ENCODE measurements around the gene CEP131. TPM values are rescaled to one million over a fixed set of nuclear protein-coding genes. Genes with fewer than 3 reads are reported as not detected.
A peak's percentile ranks its signal among the peaks of the same experiment; 100 is the strongest.

Gene CEP131
- total and polyA plus RNA-seq, 4 donors: 5.0 to 86.6 (median 9.0) TPM

GRCh38 chr17:81243333-81243664 is 20.5 kb upstream of the CEP131 start:
- DNase-seq (no peak), ATAC-seq (ENCODE audit: low FRiP score) (no peak)
- Histone ChIP-seq H3K27me3 (ENCODE audit: control insufficient read depth in 1 of 2, insufficient read depth in 2 of 2, low read length in 1 of 2) (no peaks in the 10 kb centered on the region), H3K4me1 (ENCODE audit: control insufficient read depth in 1 of 2, insufficient read depth in 2 of 2, low read length in 2 of 2) (no peaks in the 10 kb centered on the region), H3K27ac (ENCODE audit: low read depth in 1 of 2, low read length in 2 of 2) (no peak overlapping the region), H3K4me3 (ENCODE audit: low read length in 2 of 2) (no peak overlapping the region), H3K9me3 (ENCODE audit: control insufficient read depth, low read length) (no peaks in the 10 kb centered on the region), H3K36me3 (ENCODE audit: control insufficient read depth in 1 of 2, insufficient read depth in 2 of 2, low read length in 1 of 2) (no peaks in the 10 kb centered on the region)
- 73 to 78% methylated on average over 10 of the region's 10 CpGs for WGBS, 2 donors
- intact Hi-C loops (cut with DNase I): no loop called here

- intact Hi-C loops (cut with DNase I): no loop called here
- 75 to 77% methylated on average over 32 of the region's 33 CpGs for WGBS, 2 donors
These were observed 19.9 kb upstream of the CEP131 start for GRCh38 chr17:81242421-81243332.

GRCh38 chr17:81241648-81242420 is 19.1 kb upstream of the CEP131 start:
- 41 to 44% methylated on average over 26 of the region's 26 CpGs for WGBS, 2 donors
- no peaks in the 10 kb centered on the region for H3K27me3 ChIP-seq (ENCODE audit: control insufficient read depth in 1 of 2, insufficient read depth in 2 of 2, low read length in 1 of 2)
- H3K4me3 ChIP-seq (ENCODE audit: low read length in 2 of 2): no peak overlapping the region
- H3K36me3 ChIP-seq (ENCODE audit: control insufficient read depth in 1 of 2, insufficient read depth in 2 of 2, low read length in 1 of 2): no peaks in the 10 kb centered on the region
- no peak for ATAC-seq (ENCODE audit: low FRiP score)
- no peak overlapping the region for H3K27ac ChIP-seq (ENCODE audit: low read depth in 1 of 2, low read length in 2 of 2)
- no peaks in the 10 kb centered on the region for H3K9me3 ChIP-seq (ENCODE audit: control insufficient read depth, low read length)
- H3K4me1 ChIP-seq (ENCODE audit: control insufficient read depth in 1 of 2, insufficient read depth in 2 of 2, low read length in 2 of 2): no peaks in the 10 kb centered on the region
- intact Hi-C loops (cut with DNase I): loop anchor here in 1 of 2 donors (1.0 kb wide), 1 partner anchor 100 kb away; no protein-coding TSS in a partner anchor
- peak in 1 of 2 donors; percentile 88 for DNase-seq

More at GRCh38 chr17:81242421-81243332, 19.9 kb upstream of the CEP131 start:
- Histone ChIP-seq H3K4me3 (ENCODE audit: low read length in 2 of 2) (no peak overlapping the region), H3K36me3 (ENCODE audit: control insufficient read depth in 1 of 2, insufficient read depth in 2 of 2, low read length in 1 of 2) (no peaks in the 10 kb centered on the region), H3K9me3 (ENCODE audit: control insufficient read depth, low read length) (no peaks in the 10 kb centered on the region), H3K4me1 (ENCODE audit: control insufficient read depth in 1 of 2, insufficient read depth in 2 of 2, low read length in 2 of 2) (no peaks in the 10 kb centered on the region), H3K27me3 (ENCODE audit: control insufficient read depth in 1 of 2, insufficient read depth in 2 of 2, low read length in 1 of 2) (no peaks in the 10 kb centered on the region), H3K27ac (ENCODE audit: low read depth in 1 of 2, low read length in 2 of 2) (no peak overlapping the region)
- ATAC-seq (ENCODE audit: low FRiP score) (no peak), DNase-seq (no peak)

- DNase-seq (no peak), ATAC-seq (ENCODE audit: low FRiP score) (no peak)
- no peaks in the 10 kb centered on the region for H3K9me3 ChIP-seq (ENCODE audit: control insufficient read depth, low read length)
- 86 to 90% methylated on average over 10 of the region's 10 CpGs for WGBS, 2 donors
- intact Hi-C loops (cut with DNase I): loop anchor here in 1 of 2 donors (1.0 kb wide), 1 partner anchor 99 kb away; no protein-coding TSS in a partner anchor
- no peaks in the 10 kb centered on the region for H3K4me1 ChIP-seq (ENCODE audit: control insufficient read depth in 1 of 2, insufficient read depth in 2 of 2, low read length in 2 of 2)
- H3K27me3 ChIP-seq (ENCODE audit: control insufficient read depth in 1 of 2, insufficient read depth in 2 of 2, low read length in 1 of 2): no peaks in the 10 kb centered on the region
- H3K4me3 ChIP-seq (ENCODE audit: low read length in 2 of 2): no peak overlapping the region
- no peaks in the 10 kb centered on the region for H3K36me3 ChIP-seq (ENCODE audit: control insufficient read depth in 1 of 2, insufficient read depth in 2 of 2, low read length in 1 of 2)
- no peak overlapping the region for H3K27ac ChIP-seq (ENCODE audit: low read depth in 1 of 2, low read length in 2 of 2)
These were observed 18.4 kb upstream of the CEP131 start for GRCh38 chr17:81241203-81241602.

GRCh38 chr17:81240761-81241160 is 18.0 kb upstream of the CEP131 start:
- H3K27ac ChIP-seq (ENCODE audit: low read depth in 1 of 2, low read length in 2 of 2): no peak overlapping the region
- H3K36me3 ChIP-seq (ENCODE audit: control insufficient read depth in 1 of 2, insufficient read depth in 2 of 2, low read length in 1 of 2): no peaks in the 10 kb centered on the region
- DNase-seq (no peak), ATAC-seq (ENCODE audit: low FRiP score) (no peak)
- H3K27me3 ChIP-seq (ENCODE audit: control insufficient read depth in 1 of 2, insufficient read depth in 2 of 2, low read length in 1 of 2): no peaks in the 10 kb centered on the region
- WGBS, 2 donors: 80 to 83% methylated on average over 8 of the region's 8 CpGs
- no peaks in the 10 kb centered on the region for H3K4me1 ChIP-seq (ENCODE audit: control insufficient read depth in 1 of 2, insufficient read depth in 2 of 2, low read length in 2 of 2)
- no peak overlapping the region for H3K4me3 ChIP-seq (ENCODE audit: low read length in 2 of 2)
- intact Hi-C loops (cut with DNase I): loop anchor here in 1 of 2 donors (1.0 kb wide), 1 partner anchor 98 kb away; no protein-coding TSS in a partner anchor
- no peaks in the 10 kb centered on the region for H3K9me3 ChIP-seq (ENCODE audit: control insufficient read depth, low read length)

- no peaks in the 10 kb centered on the region for H3K9me3 ChIP-seq (ENCODE audit: control insufficient read depth, low read length)
- peak overlapping the region; percentile 67 to 69 for H3K4me3 ChIP-seq (ENCODE audit: low read length in 2 of 2)
- intact Hi-C loops (cut with DNase I): loop anchor here in 1 of 2 donors (1.0 to 2.0 kb wide), 2 partner anchors 17 to 98 kb away; partner anchors contain the start of gene CEP131
- 15 to 17% methylated on average over 36 to 37 of the region's 37 CpGs for WGBS, 2 donors
- H3K4me1 ChIP-seq (ENCODE audit: control insufficient read depth in 1 of 2, insufficient read depth in 2 of 2, low read length in 2 of 2): no peaks in the 10 kb centered on the region
- no peak for ATAC-seq (ENCODE audit: low FRiP score)
- H3K27me3 ChIP-seq (ENCODE audit: control insufficient read depth in 1 of 2, insufficient read depth in 2 of 2, low read length in 1 of 2): no peaks in the 10 kb centered on the region
- peak overlapping the region in 1 of 2 donors; percentile 54 for H3K27ac ChIP-seq (ENCODE audit: low read depth in 1 of 2, low read length in 2 of 2)
- no peak for DNase-seq
- no peaks in the 10 kb centered on the region for H3K36me3 ChIP-seq (ENCODE audit: control insufficient read depth in 1 of 2, insufficient read depth in 2 of 2, low read length in 1 of 2)
These were observed 17.2 kb upstream of the CEP131 start for GRCh38 chr17:81239714-81240555.

GRCh38 chr17:81238815-81239713 is 16.3 kb upstream of the CEP131 start, which contains the start of the genes NDUFAF8 and TEPSIN:
NDUFAF8 (plus strand) TSS chr17:81239318; CDS start chr17:81239364, 46 bp downstream.
TEPSIN (minus strand) TSS chr17:81239055; CDS start chr17:81239033, 22 bp downstream.
- DNase-seq (peak; percentile 97 to 98), ATAC-seq (ENCODE audit: low FRiP score) (peak; percentile 98)
- Histone ChIP-seq H3K4me3 (ENCODE audit: low read length in 2 of 2) (peak within 1 kb of the TSS; percentile 71 to 87), H3K36me3 (ENCODE audit: control insufficient read depth in 1 of 2, insufficient read depth in 2 of 2, low read length in 1 of 2) (no peaks in the 10 kb centered on the region), H3K9me3 (ENCODE audit: control insufficient read depth, low read length) (no peaks in the 10 kb centered on the region), H3K27me3 (ENCODE audit: control insufficient read depth in 1 of 2, insufficient read depth in 2 of 2, low read length in 1 of 2) (no peaks in the 10 kb centered on the region), H3K27ac (ENCODE audit: low read depth in 1 of 2, low read length in 2 of 2) (peak within 1 kb of the TSS in 1 of 2 donors; percentile 54), H3K4me1 (ENCODE audit: control insufficient read depth in 1 of 2, insufficient read depth in 2 of 2, low read length in 2 of 2) (no peaks in the 10 kb centered on the region)
- 0% methylated on average over 85 to 100 of the region's 100 CpGs for WGBS, 2 donors
- intact Hi-C loops (cut with DNase I): loop anchor here in 1 of 2 donors (1.0 to 2.0 kb wide), 2 partner anchors 16 to 97 kb away; partner anchors contain the start of gene CEP131
